ENCODE results near the gene PCK2. TPM values are rescaled to one million over a fixed set of nuclear protein-coding genes. Genes with fewer than 3 reads are reported as not detected.
A peak's percentile ranks its signal among the peaks of the same experiment; 100 is the strongest.

The PCK2 gene
- polyA plus RNA-seq, 6 donors from 2014 or later: 26.5 to 48.0 (median 36.8) TPM

- Mint-ChIP-seq H3K27ac (peak overlapping the region in 5 of 6 donors; percentile 37 to 86 (median 72)), H3K36me3 (peaks cover 7 to 15% of the 10 kb centered on the region in 2 donors), H3K4me3 (peak overlapping the region; percentile 88 to 100 (median 96)), H3K27me3 (no peaks in the 10 kb centered on the region), H3K9me3 (no peaks in the 10 kb centered on the region), H3K4me1 (peaks cover 43 to 53% (median 52%) of the 10 kb centered on the region in 3 donors)
- DNase-seq (no peak), ATAC-seq (ENCODE audit: low read depth in 2 of 2) (no peak)
Observed at GRCh38 chr14:24147761-24148428, 53.8 kb downstream of the PCK2 start.

GRCh38 chr14:24149302-24149969, 55.3 kb downstream of the PCK2 start:
- Mint-ChIP-seq H3K4me1 (peaks cover 34 to 48% (median 42%) of the 10 kb centered on the region in 3 donors), H3K9me3 (no peaks in the 10 kb centered on the region), H3K27ac (no peak overlapping the region), H3K4me3 (peak overlapping the region; percentile 35 to 99 (median 59)), H3K27me3 (no peaks in the 10 kb centered on the region), H3K36me3 (peaks cover 3 to 8% of the 10 kb centered on the region in 2 donors)
- DNase-seq (no peak), ATAC-seq (ENCODE audit: low read depth in 2 of 2) (no peak)

GRCh38 chr14:24150061-24150460, 56.0 kb downstream of the PCK2 start:
- ATAC-seq (ENCODE audit: low read depth in 2 of 2) (no peak), DNase-seq (no peak)
- Mint-ChIP-seq H3K27me3 (no peaks in the 10 kb centered on the region), H3K27ac (no peak overlapping the region), H3K36me3 (peaks cover 0 to 7% of the 10 kb centered on the region in 2 donors), H3K4me3 (peak overlapping the region in 1 of 8 donors; percentile 99), H3K4me1 (peaks cover 34 to 45% (median 38%) of the 10 kb centered on the region in 3 donors), H3K9me3 (no peaks in the 10 kb centered on the region)

- peaks cover 1 to 10% of the 10 kb centered on the region in 2 donors for H3K36me3 Mint-ChIP-seq
- no peak for ATAC-seq (ENCODE audit: low read depth in 2 of 2)
- H3K4me3 Mint-ChIP-seq: peak overlapping the region in 2 of 8 donors; percentile 15 to 34
- no peaks in the 10 kb centered on the region for H3K9me3 Mint-ChIP-seq
- H3K27ac Mint-ChIP-seq: no peak overlapping the region
- no peaks in the 10 kb centered on the region for H3K27me3 Mint-ChIP-seq
- no peak for DNase-seq
- peaks cover 31 to 44% (median 33%) of the 10 kb centered on the region in 3 donors for H3K4me1 Mint-ChIP-seq
Observed at GRCh38 chr14:24150567-24150966, 56.5 kb downstream of the PCK2 start.

- ATAC-seq (ENCODE audit: low read depth in 2 of 2): no peak
- no peaks in the 10 kb centered on the region for H3K27me3 Mint-ChIP-seq
- peak overlapping the region in 1 of 8 donors; percentile 15 for H3K4me3 Mint-ChIP-seq
- H3K27ac Mint-ChIP-seq: no peak overlapping the region
- peaks cover 6 to 15% of the 10 kb centered on the region in 2 donors for H3K36me3 Mint-ChIP-seq
- peaks cover 29 to 42% (median 31%) of the 10 kb centered on the region in 3 donors for H3K4me1 Mint-ChIP-seq
- no peaks in the 10 kb centered on the region for H3K9me3 Mint-ChIP-seq
- DNase-seq: no peak
Observed at GRCh38 chr14:24150993-24151392, 56.9 kb downstream of the PCK2 start.

GRCh38 chr14:24151404-24152080, 57.4 kb downstream of the PCK2 start:
- H3K27ac Mint-ChIP-seq: no peak overlapping the region
- H3K4me1 Mint-ChIP-seq: peaks cover 24 to 37% (median 26%) of the 10 kb centered on the region in 3 donors
- H3K27me3 Mint-ChIP-seq: no peaks in the 10 kb centered on the region
- ATAC-seq (ENCODE audit: low read depth in 2 of 2): no peak
- peaks cover 6 to 17% of the 10 kb centered on the region in 2 donors for H3K36me3 Mint-ChIP-seq
- peak overlapping the region in 1 of 8 donors; percentile 43 for H3K4me3 Mint-ChIP-seq
- H3K9me3 Mint-ChIP-seq: no peaks in the 10 kb centered on the region
- no peak for DNase-seq

Other genes with a start within 250 kb of the PCK2 start
- 10 to 100 TPM; 13.3 to 27.0 (median 21.8) TPM for gene DHRS4, start 140.5 kb upstream of the PCK2 start, polyA plus RNA-seq (ENCODE audit: low read depth in 6 of 6)
- gene DHRS4L2, start 105.4 kb upstream of the PCK2 start, polyA plus RNA-seq (ENCODE audit: low read depth in 6 of 6): 10 to 100 TPM in 5 of 6 donors, 1 to 10 TPM in 1; 8.6 to 18.3 (median 16.9) TPM
- gene CARMIL3, start 42.3 kb upstream of the PCK2 start, polyA plus RNA-seq (ENCODE audit: low read depth in 6 of 6): under 1 TPM in 2 of 6 donors, not detected in 4; 0.10 to 0.11 TPM
- 1 to 10 TPM in 1 of 6 donors, not detected in 5; 1.1 TPM for gene CPNE6, start 22.7 kb upstream of the PCK2 start, polyA plus RNA-seq (ENCODE audit: low read depth in 6 of 6)
- 100 to 1,000 TPM in 1 of 6 donors, 10 to 100 TPM in 5; 65.8 to 106 (median 78.5) TPM for gene DCAF11, start 20.5 kb downstream of the PCK2 start, polyA plus RNA-seq (ENCODE audit: low read depth in 6 of 6)
- gene NRL, start 20.6 kb downstream of the PCK2 start, polyA plus RNA-seq (ENCODE audit: low read depth in 6 of 6): 1 to 10 TPM; 2.3 to 8.9 (median 6.4) TPM
- gene FITM1, start 36.3 kb downstream of the PCK2 start, polyA plus RNA-seq (ENCODE audit: low read depth in 6 of 6): 1 to 10 TPM in 1 of 6 donors, under 1 TPM in 4, not detected in 1; 0.29 to 1.4 (median 0.53) TPM
- 100 to 1,000 TPM; 704 to 932 (median 769) TPM for gene PSME1, start 41.9 kb downstream of the PCK2 start, polyA plus RNA-seq (ENCODE audit: low read depth in 6 of 6)
- 10 to 100 TPM in 2 of 6 donors, 1 to 10 TPM in 4; 5.9 to 15.3 (median 9.2) TPM for gene EMC9, start 47.3 kb downstream of the PCK2 start, polyA plus RNA-seq (ENCODE audit: low read depth in 6 of 6)
- 100 to 1,000 TPM; 257 to 514 (median 294) TPM for gene PSME2, start 52.3 kb downstream of the PCK2 start, polyA plus RNA-seq (ENCODE audit: low read depth in 6 of 6)
- 10 to 100 TPM; 21.0 to 47.2 (median 32.1) TPM for gene RNF31, start 53.2 kb downstream of the PCK2 start, polyA plus RNA-seq (ENCODE audit: low read depth in 6 of 6)
- 100 to 1,000 TPM in 3 of 6 donors, 10 to 100 TPM in 3; 86.7 to 140 (median 97.2) TPM for gene IRF9, start 67.0 kb downstream of the PCK2 start, polyA plus RNA-seq (ENCODE audit: low read depth in 6 of 6)
- gene REC8, start 77.8 kb downstream of the PCK2 start, polyA plus RNA-seq (ENCODE audit: low read depth in 6 of 6): 1 to 10 TPM; 3.6 to 9.6 (median 6.9) TPM
- 10 to 100 TPM in 5 of 6 donors, 1 to 10 TPM in 1; 5.4 to 19.0 (median 12.6) TPM for gene IPO4, start 94.5 kb downstream of the PCK2 start, polyA plus RNA-seq (ENCODE audit: low read depth in 6 of 6)
- 10 to 100 TPM; 34.5 to 43.9 (median 37.0) TPM for gene TM9SF1, start 101.1 kb downstream of the PCK2 start, polyA plus RNA-seq (ENCODE audit: low read depth in 6 of 6)
- 1 to 10 TPM in 3 of 6 donors, under 1 TPM in 2, not detected in 1; 0.36 to 1.7 (median 1.4) TPM for gene TSSK4, start 111.4 kb downstream of the PCK2 start, polyA plus RNA-seq (ENCODE audit: low read depth in 6 of 6)
- 100 to 1,000 TPM; 139 to 167 (median 157) TPM for gene CHMP4A, start 119.2 kb downstream of the PCK2 start, polyA plus RNA-seq (ENCODE audit: low read depth in 6 of 6)
- gene MDP1, start 121.8 kb downstream of the PCK2 start, polyA plus RNA-seq (ENCODE audit: low read depth in 6 of 6): 10 to 100 TPM; 32.7 to 48.2 (median 37.3) TPM
- gene NEDD8, start 138.1 kb downstream of the PCK2 start, polyA plus RNA-seq (ENCODE audit: low read depth in 6 of 6): 100 to 1,000 TPM; 306 to 385 (median 326) TPM
- gene GMPR2, start 138.6 kb downstream of the PCK2 start, polyA plus RNA-seq (ENCODE audit: low read depth in 6 of 6): 100 to 1,000 TPM in 3 of 6 donors, 10 to 100 TPM in 3; 90.3 to 120 (median 99.2) TPM
- 100 to 1,000 TPM; 238 to 289 (median 254) TPM for gene TINF2, start 148.3 kb downstream of the PCK2 start, polyA plus RNA-seq (ENCODE audit: low read depth in 6 of 6)
- gene TGM1, start 168.9 kb downstream of the PCK2 start, polyA plus RNA-seq (ENCODE audit: low read depth in 6 of 6): not detected
- gene RABGGTA, start 177.3 kb downstream of the PCK2 start, polyA plus RNA-seq (ENCODE audit: low read depth in 6 of 6): 10 to 100 TPM; 22.2 to 36.2 (median 22.8) TPM
- 10 to 100 TPM; 20.4 to 38.5 (median 29.3) TPM for gene DHRS1, start 205.5 kb downstream of the PCK2 start, polyA plus RNA-seq (ENCODE audit: low read depth in 6 of 6)
- 1 to 10 TPM in 5 of 6 donors, under 1 TPM in 1; 0.83 to 2.4 (median 1.3) TPM for gene NOP9, start 205.5 kb downstream of the PCK2 start, polyA plus RNA-seq (ENCODE audit: low read depth in 6 of 6)
- 10 to 100 TPM in 1 of 6 donors, 1 to 10 TPM in 5; 4.9 to 10.4 (median 8.1) TPM for gene CIDEB, start 213.7 kb downstream of the PCK2 start, polyA plus RNA-seq (ENCODE audit: low read depth in 6 of 6)
- gene LTB4R2, start 215.8 kb downstream of the PCK2 start, polyA plus RNA-seq (ENCODE audit: low read depth in 6 of 6): 1 to 10 TPM in 1 of 6 donors, under 1 TPM in 5; 0.28 to 1.2 (median 0.69) TPM
- gene LTB4R, start 217.2 kb downstream of the PCK2 start, polyA plus RNA-seq (ENCODE audit: low read depth in 6 of 6): 1 to 10 TPM; 1.4 to 2.4 (median 2.1) TPM
- gene ADCY4, start 240.8 kb downstream of the PCK2 start, polyA plus RNA-seq (ENCODE audit: low read depth in 6 of 6): under 1 TPM in 3 of 6 donors, not detected in 3; 0.29 to 0.53 (median 0.32) TPM
- gene RIPK3, start 245.7 kb downstream of the PCK2 start, polyA plus RNA-seq (ENCODE audit: low read depth in 6 of 6): 10 to 100 TPM in 2 of 6 donors, 1 to 10 TPM in 3, not detected in 1; 7.7 to 12.9 (median 9.3) TPM

Data from naive B cell (primary cell).